GM19239 (cell line): Measurements from ENCODE around the gene ITGB2.

Experiments used
- DNase-seq: peaks from one replicate; pipeline ENCODE4 v3.0.0; 2011; ENCODE audit warnings: low spot score; ENCODE audit not compliant: insufficient read length
- FAIRE-seq: peaks from 2 replicates; lab custom pipeline; 2011; peaks lifted over from hg19 to GRCh38; lab: Jason Lieb, UNC

Gene ITGB2

GRCh38 chr21:44857127-44857892 lies 63.4 kb downstream of the ITGB2 start:
- no peak for FAIRE-seq
- DNase-seq, result no peak

DNA sequence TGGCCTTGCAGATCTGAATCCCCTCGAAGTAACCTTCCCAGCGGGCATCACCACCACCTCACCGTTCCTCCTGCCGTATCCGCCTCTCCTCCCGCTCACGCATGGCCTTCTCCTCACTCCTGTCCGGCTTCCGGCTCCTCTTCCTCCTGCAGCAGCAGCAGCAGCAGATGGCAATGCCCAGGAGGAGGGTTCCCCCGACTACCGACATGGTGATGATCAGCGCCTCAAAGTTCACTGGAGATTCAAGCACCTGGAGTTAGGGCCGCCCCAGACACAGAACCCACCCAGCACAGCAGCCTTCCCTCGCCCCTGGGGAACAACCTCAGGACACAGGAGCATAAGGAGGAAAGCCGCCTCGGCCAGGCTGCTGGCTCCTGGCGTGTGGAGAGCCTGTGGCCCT lies 64.6 kb downstream of the ITGB2 start:
- no peak for FAIRE-seq
- DNase-seq, result no peak

GRCh38 chr21:44855572-44855971 lies 65.1 kb downstream of the ITGB2 start:
- FAIRE-seq, result no peak
- DNase-seq, result no peak

DNA sequence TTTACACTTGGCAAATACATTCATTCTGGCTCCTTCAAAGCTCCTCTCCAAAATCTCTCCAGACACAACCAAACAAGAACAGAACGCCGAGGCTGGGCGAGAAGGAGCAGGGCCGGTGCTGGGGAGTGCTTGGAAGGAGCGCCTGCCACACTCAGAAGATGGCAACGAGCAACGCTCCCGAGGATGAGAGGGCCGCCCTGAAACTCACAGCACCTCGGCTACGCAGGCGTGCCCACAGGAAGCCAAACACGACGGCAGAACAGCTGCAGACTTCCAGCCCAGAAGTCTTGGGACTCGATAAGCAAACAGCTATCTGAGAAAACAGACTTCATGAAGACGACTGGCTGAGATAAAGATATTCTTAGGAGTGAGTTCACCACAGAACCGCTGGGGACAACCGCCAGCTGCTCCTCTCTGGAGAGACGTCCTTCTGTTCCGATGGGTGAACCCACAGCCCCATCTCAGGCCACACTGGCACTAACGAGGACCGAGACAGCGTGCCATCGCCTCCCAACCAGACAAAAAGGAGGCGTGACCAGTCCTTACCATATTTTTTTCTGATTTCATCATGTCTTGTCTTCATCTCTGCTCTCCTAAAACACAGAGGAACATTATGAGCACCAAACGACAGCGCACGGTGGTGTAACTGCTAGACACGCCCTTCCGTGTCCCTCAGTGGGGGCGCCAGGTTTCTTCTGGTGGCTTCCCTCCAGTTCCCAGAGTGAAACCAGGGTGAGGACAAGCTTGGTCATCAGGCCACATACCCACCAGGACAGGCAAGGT lies 65.8 kb downstream of the ITGB2 start:
- FAIRE-seq, result no peak
- DNase-seq, result no peak

DNA sequence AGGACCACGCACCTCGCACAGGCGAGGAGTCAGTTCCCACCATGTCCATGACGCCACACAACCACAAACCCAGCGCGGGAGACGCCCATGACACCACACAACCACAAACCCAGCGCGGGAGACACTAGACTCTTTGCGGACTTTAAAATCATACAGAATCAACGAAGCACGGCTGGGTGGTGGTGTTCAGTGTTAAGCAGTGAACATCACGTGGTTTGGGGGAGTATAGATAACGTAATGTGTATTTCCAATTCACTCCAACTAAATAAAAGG lies 66.4 kb downstream of the ITGB2 start:
- no peak for FAIRE-seq
- DNase-seq, result no peak

DNA sequence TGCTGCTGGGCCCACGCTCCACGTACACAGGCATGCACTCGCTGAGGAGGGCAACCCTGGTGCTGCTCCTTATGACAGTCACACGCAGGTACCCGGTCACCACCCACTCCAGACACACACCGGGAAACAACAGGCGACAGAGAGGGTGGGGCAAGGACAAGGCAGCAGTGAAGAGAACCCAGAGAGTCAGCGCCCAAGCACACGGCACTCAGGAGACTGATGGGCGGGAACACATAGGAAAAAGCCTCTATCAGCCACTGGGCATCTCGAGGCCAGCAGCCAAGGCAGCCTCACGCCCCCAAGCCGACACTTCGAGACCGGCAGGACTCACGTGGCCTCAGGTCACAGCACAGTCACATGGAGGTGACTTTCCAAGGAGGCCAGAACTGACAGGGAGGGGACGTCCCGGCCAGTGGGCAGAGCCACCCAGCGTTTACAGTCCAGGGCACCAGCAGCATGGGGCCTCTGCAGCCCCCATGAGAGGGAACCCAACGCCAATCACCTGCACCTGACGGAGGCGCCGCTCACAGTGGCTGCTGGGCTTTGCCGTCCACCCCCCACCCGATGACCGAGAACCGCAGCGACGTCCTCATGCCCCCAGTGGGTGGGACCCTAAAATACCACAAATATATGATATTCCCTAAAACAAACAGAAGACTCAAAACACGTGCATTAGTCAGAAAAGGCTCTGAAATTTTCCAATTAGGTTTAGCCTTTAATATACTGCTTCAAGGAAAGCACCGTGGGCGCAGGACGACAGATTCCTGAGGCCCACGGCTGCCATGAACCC lies 66.9 kb downstream of the ITGB2 start:
- no peak for FAIRE-seq
- DNase-seq, result no peak

DNA sequence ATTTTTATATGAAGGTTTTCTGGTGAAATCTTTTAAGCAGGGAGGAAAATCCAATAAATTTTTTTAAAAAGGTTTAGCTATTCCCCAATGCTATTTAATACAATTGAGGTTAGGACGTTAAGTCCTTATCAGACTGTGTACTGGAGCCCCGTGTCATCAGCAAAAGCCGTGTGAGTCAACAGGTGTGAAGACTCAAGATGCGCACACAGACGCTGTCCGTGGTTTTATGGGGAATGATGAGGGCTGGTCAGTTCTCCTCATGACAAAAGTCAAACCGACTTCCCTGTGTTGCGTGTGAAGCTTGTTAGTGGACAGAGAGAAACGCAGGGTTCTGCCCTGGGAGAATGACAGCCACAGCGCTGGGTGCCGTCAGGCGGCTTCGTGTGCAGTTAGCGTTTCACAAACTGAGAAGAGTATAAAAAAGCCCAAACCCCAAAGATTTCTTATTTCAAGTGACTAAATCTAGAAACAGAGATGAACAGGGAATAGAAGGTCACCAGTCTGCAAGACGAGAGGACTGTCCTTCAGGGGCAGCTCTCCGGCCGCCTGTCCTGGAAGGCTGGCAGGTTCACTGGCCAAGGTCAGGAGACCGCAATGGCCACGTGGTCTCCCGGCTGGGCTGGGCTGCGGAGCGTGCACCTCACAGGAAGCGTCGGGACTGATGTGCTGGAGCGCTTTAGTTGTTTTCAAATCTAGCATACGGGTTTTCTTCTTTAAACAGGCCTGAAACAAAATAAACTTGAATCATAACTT lies 69.6 kb downstream of the ITGB2 start:
- FAIRE-seq, result no peak
- DNase-seq, result no peak

DNA sequence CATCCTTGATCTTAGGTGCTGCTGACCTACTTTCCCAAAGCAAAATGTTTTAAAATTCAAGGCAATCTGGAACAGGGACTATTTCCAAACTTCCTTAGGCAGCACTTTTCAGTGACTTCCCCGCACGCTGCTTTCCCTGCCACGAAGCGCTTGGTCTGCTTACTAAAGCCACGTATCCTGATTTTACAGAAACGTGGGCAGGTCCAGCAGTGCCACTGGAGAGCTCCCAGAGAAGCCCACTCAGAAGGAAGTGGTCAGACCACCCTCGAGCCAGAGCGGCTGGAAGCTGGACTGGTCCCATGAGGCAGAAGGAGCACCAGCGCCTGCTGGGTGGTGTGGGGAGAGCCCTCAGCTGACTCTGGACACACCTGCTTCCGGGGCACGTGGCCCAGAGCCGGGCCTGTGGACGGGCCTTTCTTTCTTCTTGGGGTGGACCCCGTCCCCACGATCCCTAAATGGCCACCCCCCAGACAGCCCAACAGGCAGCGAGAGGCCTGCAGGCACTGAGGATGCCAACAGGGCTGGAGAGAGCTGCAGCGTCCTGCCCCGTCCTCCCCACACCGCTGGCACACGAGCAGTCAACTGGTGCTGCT lies 70.4 kb downstream of the ITGB2 start:
- DNase-seq (no peak), FAIRE-seq (no peak)

DNA sequence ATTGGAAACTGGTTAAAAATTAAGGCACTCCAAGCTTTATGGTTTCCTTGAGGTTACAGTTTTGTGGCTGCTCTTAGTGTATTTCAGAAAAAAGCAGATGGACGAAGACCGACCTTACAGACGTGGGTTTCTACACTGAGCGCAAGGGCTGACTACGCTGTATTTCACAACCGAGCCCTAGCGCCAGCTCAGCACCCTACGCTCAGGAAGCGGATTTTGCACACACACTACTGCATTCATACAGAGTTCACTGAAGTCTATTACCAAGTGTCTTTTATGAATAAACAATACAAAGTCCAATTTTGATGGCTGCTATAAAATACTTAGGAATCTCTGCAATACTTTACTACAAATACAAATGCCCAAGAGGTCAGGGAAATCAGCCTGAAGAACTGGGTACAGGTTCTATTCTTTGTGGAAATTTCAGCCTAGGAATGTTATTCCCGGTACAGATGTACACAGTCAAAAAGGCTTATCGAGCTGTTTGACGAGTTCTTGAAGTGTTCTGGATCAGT lies 71.0 kb downstream of the ITGB2 start:
- no peak for FAIRE-seq

DNA sequence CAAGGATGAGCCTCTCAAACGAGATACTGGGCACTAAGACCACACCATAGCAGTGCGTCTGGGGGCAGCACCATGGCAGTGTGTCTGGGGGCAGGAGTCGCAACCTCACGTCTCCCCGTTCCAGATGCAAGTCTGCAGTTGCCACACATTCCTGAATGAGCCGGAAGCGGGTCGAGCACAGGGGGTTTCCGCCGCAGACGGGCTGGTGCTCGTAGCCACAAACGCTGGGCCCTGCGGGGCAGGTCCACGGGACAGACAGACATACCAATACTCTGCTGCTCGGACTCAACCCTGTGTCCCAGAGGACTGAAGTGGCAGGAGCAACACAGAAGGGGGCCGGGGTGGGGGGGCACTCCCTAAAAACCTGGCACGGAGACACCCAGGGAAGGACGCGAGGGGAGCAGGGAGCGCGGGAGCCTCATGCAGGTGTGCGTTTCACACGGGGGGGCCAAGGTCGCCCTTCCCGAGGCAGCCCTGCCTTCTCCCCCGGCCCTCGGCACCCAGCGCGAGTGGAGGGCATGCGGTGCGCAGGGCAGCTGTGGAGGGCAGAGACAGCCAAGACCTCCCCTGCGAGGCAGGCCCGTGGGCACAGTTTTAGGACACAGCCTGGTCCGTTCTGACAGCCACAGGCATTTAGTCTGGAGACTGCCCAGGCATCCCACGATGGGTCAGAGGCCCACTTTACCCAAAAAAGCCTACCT lies 71.7 kb downstream of the ITGB2 start:
- DNase-seq (no peak), FAIRE-seq (no peak)

More for the DNA sequence above, 71.0 kb downstream of the ITGB2 start:
- no peak for DNase-seq

DNA sequence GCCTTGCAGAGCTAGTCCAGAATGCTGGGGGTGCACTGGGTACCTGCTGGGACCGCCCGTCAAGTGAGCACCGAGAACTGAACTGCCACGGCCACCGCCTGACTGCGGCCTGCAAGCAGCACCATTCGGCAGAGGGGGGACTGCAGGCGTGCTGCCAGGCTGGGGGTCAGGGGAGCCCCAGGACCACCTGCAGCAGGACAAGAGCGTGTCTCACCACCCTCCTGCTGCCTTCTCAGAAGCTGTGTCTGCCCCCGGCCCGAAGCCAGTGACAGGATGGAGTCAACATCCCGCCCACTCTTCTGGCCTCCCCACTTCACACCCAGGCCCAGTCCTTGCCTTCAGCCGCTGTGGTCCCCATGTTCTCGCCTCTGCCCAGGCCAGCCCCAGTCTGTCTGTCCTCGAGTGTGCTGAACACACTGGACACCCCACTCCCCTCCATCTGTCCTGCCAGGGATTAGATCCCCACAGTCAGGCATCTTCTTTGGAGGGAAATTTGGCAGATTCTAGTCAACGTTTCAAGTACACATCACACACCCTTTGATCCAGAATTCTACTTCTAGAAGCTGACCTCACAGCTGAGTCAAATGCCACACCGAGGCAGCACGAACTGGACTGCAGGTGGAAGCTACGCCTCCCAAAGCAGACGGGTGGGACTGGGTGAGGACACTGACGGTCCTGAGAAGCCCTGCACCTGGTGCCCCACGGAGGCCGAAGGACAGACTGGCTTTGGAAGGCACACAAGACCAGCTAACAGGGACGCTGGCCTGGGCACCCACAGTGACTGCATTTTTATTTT lies 73.2 kb downstream of the ITGB2 start:
- FAIRE-seq (no peak), DNase-seq (no peak)

DNA sequence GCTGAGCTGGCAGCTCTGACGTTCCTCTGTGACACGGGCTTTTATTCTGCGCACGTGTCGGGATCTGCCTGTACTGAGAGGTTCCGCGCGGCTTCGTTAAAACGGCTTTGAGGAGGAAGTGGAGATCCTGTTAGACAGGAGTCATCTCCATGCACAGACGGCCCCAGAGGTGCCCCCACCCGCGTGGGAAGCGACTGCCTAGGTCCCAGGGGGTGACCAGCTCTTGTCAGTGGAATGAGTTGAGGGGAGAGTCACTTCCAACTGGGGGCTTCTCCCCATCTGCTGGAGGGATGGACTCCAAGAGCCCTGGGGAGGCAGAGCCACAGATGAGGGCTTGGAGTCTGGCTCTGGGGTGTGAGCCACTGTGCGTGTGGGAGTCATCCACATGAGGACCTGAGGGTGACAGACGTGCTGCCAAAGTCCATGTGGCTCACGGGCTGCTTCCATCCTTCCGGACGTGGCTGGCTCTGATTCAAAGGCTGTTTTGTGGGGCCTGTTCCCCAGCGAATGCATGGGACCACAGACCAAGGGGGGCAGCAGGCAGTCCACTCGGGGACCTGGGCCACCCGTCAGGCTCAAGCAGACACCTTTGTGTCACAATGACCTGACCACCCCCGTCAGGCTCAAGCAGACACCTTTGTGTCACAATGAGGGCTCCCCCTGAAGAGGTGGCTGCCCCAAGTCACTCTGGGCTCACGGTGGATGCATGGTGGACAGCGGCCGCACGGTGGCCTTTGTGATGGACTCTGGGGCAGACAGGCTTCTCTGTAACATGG lies 74.0 kb downstream of the ITGB2 start:
- DNase-seq, result no peak
- peak; percentile 52 for FAIRE-seq

DNA sequence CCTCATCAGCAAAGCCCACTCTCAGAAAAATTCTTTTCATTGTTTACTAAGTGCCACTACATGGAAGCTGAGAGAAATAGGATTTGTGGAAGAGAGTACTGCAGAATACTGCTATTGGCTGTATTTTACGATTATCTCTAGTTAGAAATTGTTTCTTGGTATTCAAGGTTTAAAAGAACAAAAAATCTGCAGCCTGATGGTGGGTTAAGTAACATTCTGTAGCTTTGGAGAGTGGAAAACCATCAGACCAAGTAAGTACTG lies 74.5 kb downstream of the ITGB2 start:
- no peak for FAIRE-seq

DNA sequence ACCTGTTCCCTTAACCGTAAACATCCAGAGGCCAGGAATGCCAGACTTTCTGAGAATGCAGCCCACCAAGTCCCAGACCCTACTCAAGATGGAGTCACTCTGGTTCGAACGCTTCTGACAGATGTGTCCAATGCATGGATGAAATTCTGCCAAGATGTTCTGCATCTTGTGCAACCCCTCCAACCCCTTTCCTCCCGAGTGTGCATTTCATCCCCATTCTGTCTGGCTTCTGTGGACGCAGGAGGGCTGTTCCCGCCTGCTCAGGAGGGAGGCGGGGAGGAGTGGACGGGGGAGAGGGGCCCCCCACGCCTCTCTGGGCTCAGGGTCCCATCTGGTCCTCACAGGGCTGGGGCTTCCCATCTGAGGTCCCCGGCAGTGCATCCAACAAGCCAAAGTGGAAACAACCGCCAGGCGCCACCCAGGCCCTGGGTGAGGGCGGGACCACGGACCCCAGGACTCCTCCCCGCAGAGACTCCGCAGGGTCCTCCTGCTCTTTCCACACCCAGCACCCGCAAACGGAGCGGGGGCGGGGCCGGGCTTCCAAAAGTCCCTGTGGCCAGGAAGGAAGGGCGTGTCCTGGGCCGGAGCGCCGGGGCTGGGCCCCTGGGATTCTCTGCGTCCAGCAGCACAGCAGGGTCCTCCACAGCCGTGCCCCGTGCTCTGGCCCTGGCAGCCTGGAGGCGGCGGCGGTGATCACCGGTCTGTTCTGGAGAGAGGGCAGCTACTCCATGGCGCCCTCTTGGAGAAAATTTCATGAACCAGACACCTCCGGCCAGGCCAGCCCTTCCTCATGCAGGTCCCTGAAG lies 75.1 kb downstream of the ITGB2 start:
- no peak for FAIRE-seq
- peak; percentile 87 for DNase-seq

More for the DNA sequence above, 74.5 kb downstream of the ITGB2 start:
- DNase-seq, result no peak

DNA sequence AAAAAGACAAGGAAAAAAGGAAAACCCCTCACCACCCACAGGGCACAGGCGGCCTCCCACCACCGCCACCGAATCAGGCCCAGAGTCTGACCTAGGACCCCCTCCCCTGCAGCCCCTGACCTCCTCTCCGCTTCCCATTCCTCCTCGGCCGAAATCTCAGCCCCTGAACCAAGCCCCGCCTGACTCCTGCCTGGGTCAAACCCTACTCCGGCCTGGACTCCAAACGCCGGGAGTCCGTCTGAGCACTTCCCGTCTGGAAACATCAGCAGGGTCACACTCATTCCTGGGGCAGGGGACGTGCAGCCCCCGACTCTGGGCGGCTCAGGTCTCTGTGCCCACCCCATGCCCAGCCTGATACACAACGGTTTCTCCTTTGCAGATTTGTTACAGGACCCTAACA lies 76.4 kb downstream of the ITGB2 start:
- DNase-seq (no peak), FAIRE-seq (no peak)

GRCh38 chr21:44842721-44843445 lies 77.8 kb downstream of the ITGB2 start:
- FAIRE-seq (no peak), DNase-seq (no peak)

DNA sequence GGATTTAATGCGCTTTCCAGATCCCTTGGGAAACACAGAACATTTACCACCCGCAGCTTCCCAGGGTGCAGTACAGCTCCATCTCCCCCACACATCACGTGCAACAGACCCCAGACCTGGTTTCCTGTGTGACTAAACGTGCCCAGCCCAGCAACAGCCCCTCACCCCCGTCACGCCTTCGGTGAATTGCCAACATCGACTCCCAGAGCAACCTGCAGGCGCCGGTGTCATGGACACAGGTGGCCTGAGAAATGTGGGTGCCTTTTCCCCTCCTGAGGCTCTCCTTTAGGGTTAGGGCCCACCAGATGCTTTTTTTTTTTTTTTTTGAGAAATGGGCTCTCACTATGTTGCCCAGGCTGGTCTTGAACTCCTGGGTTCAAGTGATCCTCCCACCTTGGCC lies 78.6 kb downstream of the ITGB2 start:
- DNase-seq (no peak), FAIRE-seq (no peak)
